Putamen (tissue), 1 donor: ENCODE results near the gene DCC.

Experiments used
- DNase-seq: peaks from one replicate; pipeline ENCODE4 v3.0.0-alpha.2; 2016; ENCODE audit warnings: low spot score

The DCC gene

DNA sequence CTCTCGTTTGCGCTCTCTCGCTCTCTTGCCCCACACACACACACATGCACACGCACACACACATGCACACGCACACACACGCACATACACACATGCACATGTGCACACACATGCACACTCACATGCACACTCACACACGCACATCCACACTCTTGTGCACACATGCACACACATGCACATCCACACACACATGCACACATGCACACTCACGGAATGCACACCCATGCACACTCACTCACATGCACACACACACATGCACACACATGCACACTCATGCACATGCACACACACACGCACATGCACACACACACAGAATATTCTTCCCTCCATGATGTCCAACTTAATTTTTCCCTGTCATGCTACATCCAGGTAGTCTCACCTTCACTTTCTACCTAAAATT lies 360.1 kb downstream of the DCC start:
- no peak for DNase-seq

DNA sequence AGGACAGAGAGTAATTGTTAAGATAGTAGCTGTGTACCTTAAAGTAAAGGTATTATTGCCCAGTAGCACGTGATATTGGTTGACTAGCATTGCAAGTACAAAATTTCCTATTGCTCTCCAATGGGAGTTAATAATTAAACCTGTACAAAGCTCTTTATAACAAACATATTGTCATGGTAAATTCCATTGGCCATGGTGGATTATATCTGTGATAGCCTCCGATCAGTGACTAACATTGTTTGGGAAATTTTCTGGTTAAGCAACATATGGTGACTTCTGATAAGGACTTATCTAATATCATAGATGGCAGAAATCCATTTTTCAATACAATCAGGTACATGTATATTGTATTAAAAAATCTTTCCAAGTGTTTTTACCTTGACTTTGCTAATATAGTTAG lies 360.8 kb downstream of the DCC start:
- no peak for DNase-seq

DNA sequence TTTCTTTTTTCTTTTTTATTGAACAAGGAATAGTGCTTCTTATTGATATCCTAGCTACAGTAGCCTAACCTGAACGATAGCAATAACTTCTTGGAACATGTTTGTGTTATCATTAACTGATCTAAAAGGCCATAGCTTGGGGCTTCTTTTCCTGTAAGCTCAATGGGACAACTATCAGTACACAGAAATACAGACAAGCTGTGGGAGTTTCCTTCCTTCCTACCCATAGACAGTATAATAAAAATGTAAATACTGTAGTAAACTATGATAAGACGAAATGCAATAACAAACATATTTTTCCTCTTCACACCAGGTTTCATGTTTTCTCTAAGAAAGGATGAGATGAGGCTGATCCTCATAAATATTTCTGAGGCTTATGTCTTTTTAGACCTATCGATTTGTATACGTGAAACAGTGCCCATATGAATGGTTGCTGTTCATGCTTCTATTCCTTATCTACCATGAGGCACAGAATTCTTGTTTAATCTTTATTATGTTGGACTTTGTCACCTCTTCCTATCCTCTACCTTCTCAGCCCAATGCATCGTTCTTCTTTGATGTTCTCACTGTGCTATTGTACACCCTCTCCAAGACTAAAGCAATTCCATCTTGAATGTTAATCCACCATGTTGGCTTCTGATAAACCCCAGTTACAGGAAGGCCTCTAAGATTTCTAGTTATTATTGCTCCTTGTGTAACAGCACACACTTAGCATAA lies 361.4 kb downstream of the DCC start:
- DNase-seq, result no peak

DNA sequence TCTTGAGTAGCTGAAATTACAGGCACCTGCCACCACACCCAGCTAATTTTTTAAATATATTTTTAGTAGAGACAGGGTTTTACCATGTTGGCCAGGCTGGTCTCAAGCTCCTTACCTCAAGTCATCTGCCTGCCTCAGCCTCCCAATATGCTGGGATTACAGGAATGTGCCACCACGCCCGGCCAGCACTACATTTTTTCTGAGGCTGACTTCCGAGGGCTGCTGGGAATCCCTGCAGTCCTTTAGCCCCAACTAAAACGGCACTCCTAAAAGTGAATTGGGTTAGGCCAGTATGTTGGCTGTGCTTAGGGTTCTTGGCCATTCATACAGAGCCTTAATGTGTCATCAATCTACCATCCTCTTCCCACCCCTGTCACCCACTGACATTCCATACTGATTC lies 375.4 kb downstream of the DCC start:
- DNase-seq, result no peak

- no peak for DNase-seq
These were observed 376.0 kb downstream of the DCC start for GRCh38 chr18:52715991-52716390.

DNA sequence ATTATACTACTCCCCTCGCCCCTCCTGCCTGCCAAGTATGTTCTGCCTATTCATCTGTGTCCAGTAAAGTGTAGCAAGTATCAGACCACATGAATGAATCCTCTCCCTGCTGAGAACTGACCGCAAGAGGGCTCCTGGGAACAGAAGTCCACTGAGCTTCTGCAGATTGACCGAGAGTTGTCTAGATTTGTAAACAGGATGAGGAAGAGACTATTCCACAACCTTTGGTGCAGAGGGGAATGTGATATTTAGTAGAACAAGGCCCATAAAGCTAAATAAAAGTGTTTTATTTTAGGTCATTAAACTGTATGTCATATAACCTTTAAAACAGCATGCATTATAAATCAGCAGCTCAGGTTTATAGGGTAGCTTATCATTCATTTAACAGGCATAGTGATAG lies 377.0 kb downstream of the DCC start:
- DNase-seq, result peak; percentile 40

DNA sequence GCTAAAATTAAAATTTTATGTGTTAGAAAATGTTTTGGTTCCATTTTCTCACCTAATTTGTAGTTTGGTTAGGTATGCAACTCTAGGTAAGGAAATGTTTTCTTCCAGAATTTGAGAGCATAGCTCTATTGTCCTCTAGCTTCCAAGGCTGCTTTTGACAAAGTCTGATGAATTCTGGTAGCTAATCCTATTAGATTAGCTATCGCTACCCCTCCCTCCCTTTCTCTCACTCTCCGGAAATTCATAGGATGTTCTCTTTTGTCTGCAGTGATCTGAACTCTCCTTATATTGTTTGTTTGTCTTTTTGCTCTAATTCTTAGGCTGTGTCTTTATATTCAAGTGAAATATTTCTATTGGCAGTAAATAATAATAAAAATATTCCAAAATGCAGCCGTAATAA lies 382.9 kb downstream of the DCC start:
- no peak for DNase-seq

GRCh38 chr18:52723550-52723970 lies 383.6 kb downstream of the DCC start:
- DNase-seq, result no peak

DNA sequence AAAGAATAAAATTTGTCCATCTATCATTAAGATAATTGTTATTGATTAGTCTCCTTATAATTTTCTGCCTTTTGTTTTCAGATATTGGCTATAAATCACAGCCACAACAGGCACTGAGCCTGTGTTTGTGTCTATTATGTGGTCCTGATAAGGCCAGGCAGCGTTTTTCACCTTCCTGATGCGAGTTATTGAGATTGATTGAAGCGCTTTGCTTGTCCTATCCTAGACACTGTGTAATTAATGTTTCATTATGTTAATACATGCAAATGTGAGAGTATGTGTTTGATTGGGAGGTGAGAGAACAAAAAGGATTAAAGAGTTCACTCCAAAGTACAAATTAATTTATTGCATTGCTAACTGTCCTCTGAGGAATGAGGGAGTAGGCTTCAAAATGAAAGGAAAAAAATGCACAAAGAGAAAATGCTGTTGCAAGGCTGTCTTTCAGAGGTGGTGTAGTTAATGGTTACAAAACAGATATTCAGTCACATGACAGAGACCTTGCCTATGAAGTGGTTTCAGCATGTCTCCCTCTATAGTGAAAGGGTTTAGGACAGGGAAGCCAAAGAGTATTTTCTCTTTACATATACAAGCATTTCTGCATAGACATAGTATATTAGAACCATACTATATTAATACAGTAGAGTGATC lies 391.1 kb downstream of the DCC start:
- no peak for DNase-seq

DNA sequence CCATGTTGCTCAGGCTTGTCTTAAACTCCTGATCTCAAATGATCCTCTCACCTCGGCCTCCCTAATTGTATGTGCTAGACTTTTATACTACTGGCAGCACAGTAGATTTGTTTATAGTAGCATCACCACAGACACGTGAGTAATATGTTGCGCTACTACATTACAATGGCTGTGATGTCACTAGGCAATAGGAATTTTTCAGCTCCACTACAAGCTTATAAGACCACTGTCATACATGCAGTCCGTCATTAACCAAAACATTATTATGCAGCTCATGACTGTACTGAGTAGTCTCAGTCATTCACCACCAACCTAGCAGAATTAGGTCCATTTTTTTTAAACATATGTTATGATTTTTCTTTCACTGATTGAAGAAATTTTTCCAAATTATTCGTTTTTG lies 398.9 kb downstream of the DCC start:
- no peak for DNase-seq

GRCh38 chr18:52746986-52747385 lies 407.0 kb downstream of the DCC start:
- DNase-seq, result no peak

- no peak for DNase-seq
These were observed 407.9 kb downstream of the DCC start for GRCh38 chr18:52747869-52748268.

GRCh38 chr18:52748343-52748742 lies 408.3 kb downstream of the DCC start:
- no peak for DNase-seq

GRCh38 chr18:52749542-52749941 lies 409.5 kb downstream of the DCC start:
- DNase-seq, result no peak

GRCh38 chr18:52750995-52751394 lies 411.0 kb downstream of the DCC start:
- DNase-seq, result no peak

DNA sequence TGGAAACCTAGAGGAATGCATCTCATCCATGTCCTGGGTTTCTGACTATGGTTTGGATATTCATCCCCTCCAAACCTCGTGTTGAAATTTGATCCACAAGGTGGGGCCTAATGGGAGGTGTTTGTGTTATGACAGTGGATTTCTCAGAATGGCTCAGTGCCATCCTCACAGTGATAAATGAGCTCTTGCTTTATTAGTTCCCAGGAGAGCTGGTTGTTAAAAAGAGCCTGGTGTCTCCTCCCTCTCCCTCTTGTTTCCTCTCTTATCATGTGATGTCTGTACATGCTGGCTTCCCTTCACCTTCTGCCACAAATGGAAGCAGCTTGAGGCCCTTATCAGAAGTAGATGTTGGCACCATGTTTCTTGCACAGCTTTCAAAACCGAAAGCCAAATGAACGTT lies 424.3 kb downstream of the DCC start:
- DNase-seq, result no peak

DNA sequence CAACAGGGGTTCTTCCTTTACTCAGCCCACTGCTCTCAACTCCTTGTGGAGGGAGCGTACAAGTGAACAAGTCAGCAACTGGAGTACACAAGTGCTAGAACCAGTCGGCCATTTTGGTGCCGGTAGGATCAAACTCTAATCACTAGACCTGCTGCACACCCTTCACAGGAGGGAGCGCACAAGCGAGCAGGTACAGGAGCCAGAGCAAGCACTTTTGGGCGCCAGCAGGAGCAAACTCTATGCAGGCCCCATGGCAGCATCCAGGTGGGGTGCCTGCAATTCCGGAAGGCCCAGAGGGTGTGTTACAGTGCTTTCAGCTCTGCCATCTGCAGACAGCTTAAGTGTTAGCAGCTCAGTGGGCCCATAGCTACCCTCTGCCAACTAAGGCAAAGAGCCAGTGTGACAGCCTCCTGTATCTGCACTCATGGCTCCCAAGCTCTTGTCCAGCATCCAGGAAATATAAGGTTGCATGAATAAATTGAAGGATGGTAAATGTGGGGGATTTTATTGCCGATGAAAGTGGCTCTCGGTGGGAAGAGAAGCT lies 426.1 kb downstream of the DCC start:
- no peak for DNase-seq

- DNase-seq, result no peak
These were observed 441.1 kb downstream of the DCC start for GRCh38 chr18:52781113-52781512.

DNA sequence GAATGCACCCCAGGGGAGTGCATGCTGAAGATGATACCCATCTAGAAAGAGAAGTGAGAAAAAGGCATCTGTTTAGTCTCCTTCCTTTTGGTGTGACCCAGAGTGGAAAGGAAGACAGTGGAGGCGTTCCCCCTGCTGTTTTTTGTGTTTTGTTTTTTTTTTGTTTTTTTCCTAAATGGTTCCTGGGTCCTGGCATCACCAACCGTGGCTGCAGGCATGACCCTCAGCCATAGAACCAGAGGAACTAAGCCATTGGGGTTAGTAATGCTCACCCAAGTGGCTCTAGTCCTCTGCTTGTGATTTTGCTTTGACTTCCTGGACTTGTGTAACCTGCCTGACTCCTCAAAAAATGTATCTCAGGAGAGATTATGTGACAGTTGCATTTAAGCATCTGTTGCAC lies 451.3 kb downstream of the DCC start:
- DNase-seq, result no peak

- no peak for DNase-seq
These were observed 472.8 kb downstream of the DCC start for GRCh38 chr18:52812834-52813233.

GRCh38 chr18:52813635-52814416 lies 473.8 kb downstream of the DCC start:
- no peak for DNase-seq

GRCh38 chr18:52815651-52816050 lies 475.7 kb downstream of the DCC start:
- DNase-seq, result no peak

DNA sequence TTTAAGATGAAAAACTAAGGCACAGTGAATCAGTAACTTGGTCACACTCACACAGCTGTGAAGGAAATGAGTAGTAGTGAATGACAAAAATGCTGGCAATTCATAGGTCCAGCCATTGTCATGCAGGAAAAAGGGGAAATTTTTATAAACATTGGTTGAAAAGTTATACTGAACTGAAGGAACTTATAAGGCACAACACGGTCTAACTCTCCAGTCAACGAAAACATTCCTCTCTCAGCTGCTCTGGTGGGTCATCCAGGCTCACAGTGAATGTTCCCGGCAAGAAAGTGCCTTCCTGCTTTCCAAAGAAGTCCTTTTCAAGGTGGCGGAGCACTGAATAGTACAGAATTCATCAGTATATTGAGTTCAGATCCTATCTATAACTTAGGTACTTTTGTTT lies 476.1 kb downstream of the DCC start:
- DNase-seq, result no peak
